HG02623 (cell line): Measurements from ENCODE around the gene ADAMTSL2.

Source experiments
- ATAC-seq: cut with Tn5 transposase; IDR thresholded peaks from one replicate; pipeline ENCODE4 v1.9.1; 2021; ENCODE audit warnings: moderate library complexity; ENCODE audit not compliant: unreplicated experiment

Gene ADAMTSL2

GRCh38 chr9:133603135-133603927 lies 68.8 kb downstream of the ADAMTSL2 start:
- ATAC-seq = no peak

GRCh38 chr9:133604214-133604613 lies 69.7 kb downstream of the ADAMTSL2 start:
- no peak for ATAC-seq

DNA sequence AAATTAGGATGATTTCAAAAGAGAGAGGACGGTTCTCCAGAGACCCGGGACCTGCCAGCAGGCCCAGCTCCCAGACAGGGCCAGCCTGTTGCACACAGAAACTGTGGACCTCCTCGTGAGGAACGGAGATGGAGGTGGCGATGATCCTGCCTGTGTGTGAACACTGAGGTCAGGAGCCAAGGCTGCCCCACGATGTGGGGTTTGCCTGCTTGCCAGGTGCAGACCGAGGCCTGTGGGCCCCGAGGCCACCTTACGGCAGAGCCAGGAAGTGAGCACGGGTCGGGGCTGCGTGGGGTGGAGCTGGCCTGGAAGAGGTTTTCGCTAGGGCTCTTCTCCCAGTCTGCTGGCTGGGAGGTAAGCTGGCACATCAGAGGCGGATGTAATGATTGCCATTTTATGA lies 70.4 kb downstream of the ADAMTSL2 start:
- ATAC-seq = no peak

- ATAC-seq = no peak
These were observed 70.9 kb downstream of the ADAMTSL2 start for GRCh38 chr9:133605446-133605845.

GRCh38 chr9:133605856-133606707 lies 71.6 kb downstream of the ADAMTSL2 start:
- no peak for ATAC-seq

DNA sequence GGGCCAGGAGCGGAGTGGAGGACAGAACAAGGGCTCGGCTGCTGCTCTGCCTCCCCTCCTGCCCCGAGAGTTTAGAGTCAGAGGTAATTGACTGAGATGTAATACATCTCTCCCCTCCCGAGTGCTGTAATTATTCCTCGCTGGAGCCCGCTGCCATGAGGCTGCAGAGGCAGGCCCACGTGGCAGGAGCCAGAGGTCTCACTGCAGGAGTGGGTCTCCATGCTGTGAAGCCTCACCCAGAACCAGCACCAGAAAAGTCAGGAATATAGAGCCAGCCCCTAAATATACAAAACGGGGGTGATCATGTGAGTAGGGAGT lies 72.2 kb downstream of the ADAMTSL2 start:
- no peak for ATAC-seq

- no peak for ATAC-seq
These were observed 72.9 kb downstream of the ADAMTSL2 start for GRCh38 chr9:133607381-133607780.

- ATAC-seq = no peak
These were observed 73.5 kb downstream of the ADAMTSL2 start for GRCh38 chr9:133607976-133608375.

- ATAC-seq = no peak
These were observed 73.9 kb downstream of the ADAMTSL2 start for GRCh38 chr9:133608382-133608781.

GRCh38 chr9:133608889-133609288 lies 74.4 kb downstream of the ADAMTSL2 start:
- ATAC-seq = no peak

DNA sequence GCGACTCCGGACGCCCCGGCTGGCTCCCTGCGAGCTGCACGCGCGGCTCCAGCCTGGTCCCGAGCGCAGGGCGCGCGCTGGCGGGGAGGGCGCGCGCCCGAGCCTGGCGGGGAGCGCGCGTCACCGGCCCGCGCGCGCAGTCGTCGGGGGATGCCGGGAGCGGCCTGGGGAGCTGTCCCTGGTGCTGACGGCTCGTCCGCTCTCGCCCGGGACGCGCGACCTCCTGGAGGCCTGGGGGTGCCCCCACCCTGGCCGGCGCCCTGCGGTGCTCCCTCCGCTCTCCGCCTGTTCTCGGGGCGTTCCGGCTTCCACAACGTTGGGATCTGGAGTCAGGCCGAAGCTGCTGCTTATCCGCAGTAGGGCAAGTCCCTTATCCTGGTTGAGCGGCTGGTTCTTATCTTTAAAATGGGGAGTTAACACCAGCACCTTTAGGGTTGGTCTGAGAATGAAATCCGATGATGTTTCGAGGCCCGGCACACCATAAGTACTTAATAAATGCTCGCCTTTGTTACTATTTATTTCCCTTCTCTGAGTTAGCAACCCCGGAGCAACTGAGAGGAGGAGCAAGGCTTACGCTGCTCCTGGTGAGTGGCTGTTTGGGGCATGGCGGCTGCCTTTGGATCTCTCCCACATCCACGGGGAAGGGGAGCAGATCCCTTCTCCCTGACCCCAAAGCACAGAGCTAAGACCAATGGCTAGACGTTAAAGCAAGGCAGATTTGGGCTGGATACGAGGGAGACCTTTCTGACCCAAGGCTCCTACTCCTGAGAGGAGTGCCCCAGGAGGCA lies 75.0 kb downstream of the ADAMTSL2 start, which contains the start of gene FAM163B:
Gene FAM163B (minus strand): TSS at position 79 of the 788 bp plus-strand sequence. CDS start 29,166 bp downstream, outside the sequence.
- no peak for ATAC-seq

- no peak for ATAC-seq
These were observed 76.3 kb downstream of the ADAMTSL2 start for GRCh38 chr9:133610845-133611244.

DNA sequence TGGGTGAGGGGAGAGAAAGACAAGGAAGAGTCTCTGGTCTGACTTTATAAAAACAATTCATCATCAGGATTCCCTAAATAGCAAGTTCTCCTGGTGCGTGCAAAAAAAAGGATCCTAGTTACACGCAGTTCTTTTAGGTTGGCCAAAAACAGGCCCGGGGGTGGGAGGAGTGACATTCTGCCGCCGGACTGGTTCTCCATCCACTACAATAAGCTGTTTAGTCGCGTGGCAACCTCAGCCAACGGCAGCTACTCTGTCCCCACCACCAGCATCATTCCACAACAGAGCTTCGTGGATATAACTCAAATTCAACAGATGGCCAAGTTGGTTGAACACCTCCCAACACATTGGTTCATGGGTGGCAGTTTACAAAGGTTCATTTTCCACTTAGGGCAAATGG lies 77.5 kb downstream of the ADAMTSL2 start:
- ATAC-seq = no peak

- ATAC-seq = no peak
These were observed 78.3 kb downstream of the ADAMTSL2 start for GRCh38 chr9:133612816-133613215.

- ATAC-seq = no peak
These were observed 78.9 kb downstream of the ADAMTSL2 start for GRCh38 chr9:133613432-133613831.

DNA sequence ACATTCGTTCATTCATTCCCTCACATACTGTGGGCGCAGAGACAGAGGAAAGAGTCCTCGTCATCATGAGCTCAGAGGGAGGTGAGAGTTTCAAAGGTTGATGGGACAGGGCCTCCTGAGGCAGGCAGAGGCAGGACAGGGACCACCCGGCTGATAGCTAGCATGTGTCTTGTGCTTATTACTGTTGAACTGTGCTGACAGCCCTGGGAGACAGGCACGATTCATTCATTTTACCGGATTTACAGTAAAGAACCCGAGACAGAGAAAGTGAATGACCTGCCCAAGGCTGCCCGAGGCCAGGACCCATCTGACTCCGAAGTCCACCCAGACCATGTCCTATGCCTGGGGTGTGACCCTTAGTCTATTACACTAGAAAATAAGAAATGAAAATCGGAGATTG lies 79.6 kb downstream of the ADAMTSL2 start:
- no peak for ATAC-seq

- no peak for ATAC-seq
These were observed 80.2 kb downstream of the ADAMTSL2 start for GRCh38 chr9:133614678-133615077.

GRCh38 chr9:133615186-133615585 lies 80.7 kb downstream of the ADAMTSL2 start:
- ATAC-seq = no peak

DNA sequence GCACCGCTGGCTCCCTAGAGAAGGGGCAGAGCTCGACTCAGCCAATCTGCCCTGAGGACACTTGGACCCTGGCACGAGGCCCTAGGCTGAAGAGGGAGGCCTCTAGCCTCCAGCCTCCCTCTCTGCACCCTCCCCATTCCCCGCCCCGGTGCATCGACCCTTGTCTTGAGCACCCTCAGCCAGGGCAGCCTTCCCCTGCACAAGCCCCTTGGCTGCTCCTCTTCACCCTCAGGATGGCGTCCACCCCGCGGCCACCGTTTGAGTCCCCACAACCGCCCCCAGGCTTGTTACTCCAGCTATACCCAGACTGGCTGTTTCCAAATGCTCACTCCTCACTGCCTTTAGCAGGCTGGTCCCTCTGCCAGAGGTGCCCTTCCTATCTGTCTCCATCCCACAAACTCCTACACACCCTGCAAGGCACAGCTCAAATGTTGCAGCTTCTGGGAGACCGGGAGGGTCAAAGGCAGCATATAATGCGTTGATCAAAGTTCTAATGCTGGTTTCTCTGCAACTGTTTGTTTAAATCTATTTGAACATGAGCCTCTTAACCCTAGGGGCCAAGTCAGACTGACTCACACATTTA lies 81.2 kb downstream of the ADAMTSL2 start:
- no peak for ATAC-seq

- no peak for ATAC-seq
These were observed 82.3 kb downstream of the ADAMTSL2 start for GRCh38 chr9:133616643-133617405.
